Measurements from ENCODE around the gene AK2.

DNA sequence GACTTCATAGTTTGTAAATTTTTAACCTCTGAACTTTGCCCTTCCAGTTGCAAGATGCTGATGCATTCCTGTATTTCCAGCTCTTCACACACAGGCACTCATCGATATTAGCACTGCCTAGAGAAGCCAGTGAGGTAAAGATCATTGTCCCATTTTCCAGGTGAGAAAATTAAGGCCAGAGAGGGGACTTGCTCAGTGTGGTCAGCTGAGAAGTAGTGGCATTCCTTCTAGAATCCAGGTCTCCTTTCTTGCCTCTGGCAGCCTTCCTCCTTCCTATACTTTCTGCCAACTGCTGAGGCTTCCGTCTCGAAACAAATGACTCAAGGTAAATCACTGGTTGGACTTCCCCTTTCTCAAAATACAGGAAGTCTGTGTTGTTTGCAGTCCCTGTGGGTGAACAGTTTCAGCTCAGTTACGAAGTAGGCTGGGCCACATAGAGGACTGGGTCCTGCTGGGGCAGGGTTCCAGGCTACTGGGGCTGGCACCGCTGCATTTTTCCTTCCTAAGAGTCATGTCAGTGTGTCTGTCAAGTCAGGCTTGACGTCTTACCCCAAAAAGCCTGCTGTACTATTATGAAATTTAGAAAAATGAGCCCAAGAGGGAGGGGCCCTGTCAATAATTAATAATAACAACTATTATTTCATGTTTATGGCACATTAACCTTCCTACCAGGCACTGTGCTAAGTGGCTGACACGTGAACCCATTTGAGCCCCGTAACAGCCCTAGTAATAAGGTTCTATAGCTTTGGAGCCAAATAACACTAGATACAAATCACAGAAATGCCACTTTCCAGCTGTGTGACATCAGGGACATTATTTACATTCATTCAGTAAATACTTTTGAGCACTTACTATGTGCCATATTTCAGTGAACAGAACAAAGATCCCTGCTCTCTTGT lies 55.4 kb downstream of the AK2 start:
- no peak for TF ChIP-seq POLR2A (IDR thresholded peaks at IDR 0.05)
- TF ChIP-seq, protein P1, sequence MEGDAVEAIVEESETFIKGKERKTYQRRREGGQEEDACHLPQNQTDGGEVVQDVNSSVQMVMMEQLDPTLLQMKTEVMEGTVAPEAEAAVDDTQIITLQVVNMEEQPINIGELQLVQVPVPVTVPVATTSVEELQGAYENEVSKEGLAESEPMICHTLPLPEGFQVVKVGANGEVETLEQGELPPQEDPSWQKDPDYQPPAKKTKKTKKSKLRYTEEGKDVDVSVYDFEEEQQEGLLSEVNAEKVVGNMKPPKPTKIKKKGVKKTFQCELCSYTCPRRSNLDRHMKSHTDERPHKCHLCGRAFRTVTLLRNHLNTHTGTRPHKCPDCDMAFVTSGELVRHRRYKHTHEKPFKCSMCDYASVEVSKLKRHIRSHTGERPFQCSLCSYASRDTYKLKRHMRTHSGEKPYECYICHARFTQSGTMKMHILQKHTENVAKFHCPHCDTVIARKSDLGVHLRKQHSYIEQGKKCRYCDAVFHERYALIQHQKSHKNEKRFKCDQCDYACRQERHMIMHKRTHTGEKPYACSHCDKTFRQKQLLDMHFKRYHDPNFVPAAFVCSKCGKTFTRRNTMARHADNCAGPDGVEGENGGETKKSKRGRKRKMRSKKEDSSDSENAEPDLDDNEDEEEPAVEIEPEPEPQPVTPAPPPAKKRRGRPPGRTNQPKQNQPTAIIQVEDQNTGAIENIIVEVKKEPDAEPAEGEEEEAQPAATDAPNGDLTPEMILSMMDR (IDR thresholded peaks at IDR 0.05), result no peak
